ENCODE data around the gene CNTNAP4. TPM values are rescaled to one million over a fixed set of nuclear protein-coding genes. Genes with fewer than 3 reads are reported as not detected.

Gene CNTNAP4
- total RNA-seq, 1 experiment from 2014 or later: not detected

- no peak for DNase-seq
- no peaks in the 10 kb centered on the region for H3K9me3 Mint-ChIP-seq
- Histone ChIP-seq H3K4me2 (ENCODE audit: insufficient read depth, insufficient read length, low read length) (no peak overlapping the region), H3K4ac (ENCODE audit: low read depth, low read length) (no peak overlapping the region), H2BK120ac (ENCODE audit: low read depth, low read length, poor library complexity, severe bottlenecking) (no peak overlapping the region), H3K27me3 (ENCODE audit: insufficient read depth, low read length) (no peaks in the 10 kb centered on the region), H3K4me1 (ENCODE audit: insufficient read depth, low read length) (no peaks in the 10 kb centered on the region; the same call in 1 of the 2 replicates), H3T11ph (ENCODE audit: low read length) (no peak overlapping the region), H3K56ac (ENCODE audit: insufficient read length, low read depth, low read length) (no peak overlapping the region), H3K9ac (ENCODE audit: extremely low read depth, insufficient read length, low read length) (no peak overlapping the region), H4K8ac (replicated peaks; ENCODE audit: insufficient read length, low read depth, low read length) (no peak overlapping the region), H2BK12ac (ENCODE audit: insufficient read length, low read depth, low read length) (no peak overlapping the region), H2AFZ (ENCODE audit: low read length) (no peak overlapping the region), H3K23me2 (ENCODE audit: insufficient read length, low read depth, low read length, poor library complexity, severe bottlenecking) (no peaks in the 10 kb centered on the region), H3K79me2 (ENCODE audit: insufficient read depth, low read length) (no peaks in the 10 kb centered on the region), H3K9me3 (ENCODE audit: control insufficient read depth, low read depth, low read length) (no peaks in the 10 kb centered on the region), H3K23ac (ENCODE audit: insufficient read length, low read depth, low read length) (no peak overlapping the region), H3K18ac (ENCODE audit: insufficient read length, low read depth, low read length) (no peak overlapping the region), H3K27ac (ENCODE audit: insufficient read length, low read depth, low read length) (no peak overlapping the region), H2BK20ac (ENCODE audit: low read depth, low read length, poor library complexity, severe bottlenecking) (no peak overlapping the region), H3K14ac (ENCODE audit: insufficient read depth, low read length) (no peak overlapping the region), H4K5ac (ENCODE audit: insufficient read length, low read depth, low read length) (no peak overlapping the region), H4K20me1 (ENCODE audit: control insufficient read depth, insufficient read depth, insufficient read length) (no peaks in the 10 kb centered on the region), H2AK5ac (ENCODE audit: insufficient read length, low read length) (no peak overlapping the region), H2BK5ac (ENCODE audit: insufficient read length, low read length) (no peak overlapping the region), H3K79me1 (ENCODE audit: insufficient read depth, low read depth, low read length, poor library complexity, severe bottlenecking) (no peaks in the 10 kb centered on the region), H2BK15ac (ENCODE audit: low read depth, low read length) (no peak overlapping the region), H4K91ac (ENCODE audit: insufficient read length, low read depth, low read length) (no peak overlapping the region)
- no peaks in the 10 kb centered on the region for H3K27me3 Mint-ChIP-seq (ENCODE audit: low read depth)
- no CpG with 5 or more reads among the region's 2 CpGs for WGBS (ENCODE audit: extremely low coverage, insufficient read length, low lambda C conversion rate)
- TF ChIP-seq, protein P1, sequence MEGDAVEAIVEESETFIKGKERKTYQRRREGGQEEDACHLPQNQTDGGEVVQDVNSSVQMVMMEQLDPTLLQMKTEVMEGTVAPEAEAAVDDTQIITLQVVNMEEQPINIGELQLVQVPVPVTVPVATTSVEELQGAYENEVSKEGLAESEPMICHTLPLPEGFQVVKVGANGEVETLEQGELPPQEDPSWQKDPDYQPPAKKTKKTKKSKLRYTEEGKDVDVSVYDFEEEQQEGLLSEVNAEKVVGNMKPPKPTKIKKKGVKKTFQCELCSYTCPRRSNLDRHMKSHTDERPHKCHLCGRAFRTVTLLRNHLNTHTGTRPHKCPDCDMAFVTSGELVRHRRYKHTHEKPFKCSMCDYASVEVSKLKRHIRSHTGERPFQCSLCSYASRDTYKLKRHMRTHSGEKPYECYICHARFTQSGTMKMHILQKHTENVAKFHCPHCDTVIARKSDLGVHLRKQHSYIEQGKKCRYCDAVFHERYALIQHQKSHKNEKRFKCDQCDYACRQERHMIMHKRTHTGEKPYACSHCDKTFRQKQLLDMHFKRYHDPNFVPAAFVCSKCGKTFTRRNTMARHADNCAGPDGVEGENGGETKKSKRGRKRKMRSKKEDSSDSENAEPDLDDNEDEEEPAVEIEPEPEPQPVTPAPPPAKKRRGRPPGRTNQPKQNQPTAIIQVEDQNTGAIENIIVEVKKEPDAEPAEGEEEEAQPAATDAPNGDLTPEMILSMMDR (conservative IDR thresholded peaks at IDR 0.05): no peak
- no peak overlapping the region for H3K4me3 Mint-ChIP-seq
- H3K36me3 Mint-ChIP-seq (ENCODE audit: insufficient read depth in 1 of 3, low read depth in 3 of 3): no peaks in the 10 kb centered on the region
- peaks cover 10% of the 10 kb centered on the region in 2 experiments; a peak in 3 of 4 replicates for H3K4me1 Mint-ChIP-seq
- H3K27ac Mint-ChIP-seq: 0 out of 7 replicates have a peak overlapping the region, but pooled peaks of 1 of the 3 experiments have one; percentile 10
Measured at GRCh38 chr16:76387994-76388393, 110.8 kb downstream of the CNTNAP4 start.

Data from H9 (cell line).